UCSD-AML1 (cell line): Measurements from ENCODE around the gene ADK.
"Not testable (repeated sequence)": the region's sequence is repeated elsewhere in the genome, so short reads cannot be mapped to it uniquely, and the experiment has no call there.

Source experiments
- DNase-seq: peaks from one replicate; lab custom pipeline; 2025; ENCODE audit not compliant: unreplicated experiment; lab: John Stamatoyannopoulos, UW

ADK gene

DNA sequence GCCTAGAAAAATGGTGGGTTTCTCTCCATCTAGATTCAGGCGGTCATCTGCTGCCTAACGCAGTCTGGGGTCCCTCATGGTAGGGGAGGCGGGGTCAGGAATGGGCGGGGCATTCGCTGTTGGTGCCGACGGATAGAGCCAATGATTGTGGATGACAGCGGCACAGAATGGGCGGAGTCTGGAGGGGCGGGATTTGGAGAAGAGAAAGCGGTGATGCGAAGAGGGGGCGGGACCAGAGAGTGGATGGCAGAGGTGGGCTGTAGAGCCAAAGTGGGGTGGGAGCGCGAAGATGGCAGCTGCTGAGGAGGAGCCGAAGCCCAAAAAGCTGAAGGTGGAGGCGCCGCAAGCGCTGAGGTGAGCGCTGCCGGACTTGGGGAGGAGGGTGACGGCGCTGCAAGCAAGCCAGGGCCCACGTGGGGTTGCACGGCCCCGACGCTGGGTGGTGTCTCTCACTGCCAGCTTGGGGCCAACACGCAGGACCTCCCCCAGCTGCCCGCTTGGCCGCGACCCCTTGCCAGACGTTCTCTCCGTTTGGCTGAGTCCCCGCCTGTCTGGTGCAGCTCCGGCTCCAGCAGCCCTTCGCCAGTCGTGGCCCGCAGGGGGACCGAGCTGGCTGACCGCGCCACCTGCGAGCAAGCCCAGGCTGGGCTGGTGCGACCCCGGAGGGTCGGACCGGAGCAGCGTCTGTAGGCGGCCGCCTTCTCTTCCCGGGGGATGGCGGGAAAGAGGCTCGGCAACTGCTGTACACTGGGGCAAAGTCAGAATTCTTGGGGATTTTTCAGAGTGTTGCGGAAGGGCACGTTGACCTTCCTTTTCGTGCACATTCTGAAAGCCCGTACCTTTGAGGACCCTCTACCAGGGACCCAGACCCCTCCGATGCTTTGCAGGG is at the start of gene ADK:
Gene ADK (plus strand): TSS at position 232 of the 889 bp plus-strand sequence. CDS start 58 bp downstream, at position 290.
- peak; percentile 99 for DNase-seq

DNA sequence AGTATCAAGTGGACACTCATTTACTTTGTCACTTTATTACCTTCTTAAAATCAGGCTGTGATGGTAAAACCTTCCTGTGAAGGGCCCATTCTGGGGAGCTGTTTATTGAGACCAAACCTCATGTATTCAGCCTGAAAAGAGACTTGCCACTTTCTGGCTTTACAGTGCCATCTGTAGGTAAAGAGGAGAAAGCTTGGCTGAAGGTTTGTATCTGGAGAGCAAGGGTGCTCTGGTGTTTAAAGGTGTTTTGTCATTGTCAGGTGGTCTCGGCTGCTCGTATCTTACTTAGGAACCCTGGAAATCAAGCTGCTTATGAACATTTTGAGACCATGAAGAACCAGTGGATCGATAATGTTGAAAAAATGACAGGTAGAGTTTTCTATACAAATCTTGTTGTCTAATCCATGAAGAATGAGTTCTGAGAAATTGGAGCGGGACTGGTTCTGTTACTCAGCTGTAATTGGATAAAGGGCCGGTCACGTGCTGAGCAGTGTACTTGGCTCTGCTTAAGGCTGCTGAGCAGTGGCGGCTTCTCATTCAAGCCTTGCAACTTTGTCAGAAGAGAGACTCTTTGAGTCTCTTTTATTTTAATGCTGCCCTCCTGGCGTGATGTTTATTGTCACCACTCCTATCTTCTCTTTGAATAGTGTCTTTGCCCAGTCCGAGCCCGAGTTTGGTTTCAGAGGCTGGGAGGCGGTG is 47.3 kb upstream of the ADK start:
- DNase-seq: no peak

DNA sequence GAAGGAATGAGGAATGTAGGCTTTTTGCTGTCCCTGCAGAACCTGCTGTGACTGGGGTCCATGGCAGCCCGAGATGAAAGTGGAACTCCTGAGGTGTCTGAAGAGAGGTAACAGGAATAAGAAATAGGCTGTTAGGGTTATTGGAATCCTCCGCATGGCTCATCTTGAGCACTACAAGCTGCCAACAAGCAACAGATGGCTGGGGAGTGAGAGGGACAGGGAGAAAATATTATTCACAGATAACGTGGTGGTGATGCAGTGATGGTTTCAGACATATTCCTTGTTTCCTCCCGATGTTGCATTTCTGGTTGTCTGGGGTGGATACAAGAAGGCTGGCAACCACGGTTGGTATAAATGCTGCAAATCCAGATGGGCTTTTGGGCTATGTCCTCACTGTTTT is 46.5 kb upstream of the ADK start:
- no peak for DNase-seq

DNA sequence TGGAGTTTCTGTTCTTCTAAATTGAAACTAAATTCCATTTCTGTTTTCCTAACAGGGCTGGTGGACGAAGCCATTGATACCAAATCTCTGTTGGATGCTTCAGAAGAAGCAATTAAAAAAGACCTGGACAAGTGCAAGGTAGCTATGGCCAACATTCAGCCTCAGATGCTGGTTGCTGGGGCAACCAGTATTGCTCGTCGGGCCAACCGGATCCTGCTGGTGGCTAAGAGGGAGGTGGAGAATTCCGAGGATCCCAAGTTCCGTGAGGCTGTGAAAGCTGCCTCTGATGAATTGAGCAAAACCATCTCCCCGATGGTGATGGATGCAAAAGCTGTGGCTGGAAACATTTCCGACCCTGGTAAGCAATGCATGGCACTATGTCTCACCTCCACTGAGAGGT is 46.0 kb upstream of the ADK start:
- DNase-seq: no peak

DNA sequence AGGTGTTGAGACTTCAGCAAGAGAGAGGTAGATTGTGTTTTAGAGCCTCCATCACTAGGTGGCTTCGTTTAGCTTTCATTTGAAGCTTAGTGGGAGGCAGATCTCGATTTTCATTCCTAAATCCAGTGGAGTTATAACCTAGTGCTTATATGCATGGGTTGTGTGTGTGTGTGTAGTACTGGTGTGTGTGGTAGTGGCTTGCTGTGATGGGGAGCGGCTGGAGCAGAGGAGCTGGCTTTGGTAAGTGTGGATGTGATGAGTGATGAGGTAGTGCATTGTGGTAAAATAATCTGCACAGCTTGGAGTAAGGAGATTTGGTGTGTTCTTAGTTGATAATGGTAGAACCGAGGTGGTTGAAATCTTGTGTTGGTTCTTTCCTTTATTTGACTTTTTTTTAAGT is 43.6 kb upstream of the ADK start:
- no peak for DNase-seq

DNA sequence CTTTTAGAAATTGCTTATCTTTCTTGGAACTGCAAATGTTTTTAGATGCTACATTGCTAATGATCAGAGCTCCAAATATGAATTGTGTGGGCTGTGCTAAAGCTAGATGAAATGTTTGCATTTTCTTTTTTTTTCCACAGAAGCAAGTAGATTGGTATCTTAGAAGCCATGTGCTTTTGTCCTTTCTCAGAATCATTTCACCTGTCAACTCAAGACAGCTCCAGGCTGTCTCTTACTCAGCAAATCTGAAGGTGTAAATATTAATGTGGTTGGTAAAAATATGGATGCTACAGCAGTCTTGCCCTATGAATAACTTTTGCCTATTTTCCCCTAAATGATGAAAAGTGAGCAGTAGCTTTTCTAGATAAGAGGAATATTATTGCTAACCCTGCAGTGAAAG is 41.6 kb upstream of the ADK start:
- DNase-seq: no peak

DNA sequence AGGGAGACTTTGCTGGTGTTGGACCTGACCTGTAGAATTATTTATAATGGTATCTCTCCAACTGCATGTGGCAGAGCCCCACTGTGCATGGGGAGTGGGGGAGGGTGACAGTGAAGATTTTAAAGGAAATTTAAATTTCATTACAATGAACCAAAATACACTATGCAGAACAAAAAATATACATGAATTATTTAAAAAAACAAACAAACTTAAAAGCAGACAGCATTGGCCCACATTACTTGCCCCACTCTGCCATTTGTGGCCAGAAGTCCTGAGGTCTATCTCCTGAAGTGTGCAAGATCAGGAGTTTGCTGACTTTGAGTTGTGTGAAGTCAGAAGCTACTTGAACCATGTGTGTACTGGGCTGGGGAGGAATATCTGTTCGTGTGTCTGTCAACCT is 40.9 kb upstream of the ADK start:
- no peak for DNase-seq

DNA sequence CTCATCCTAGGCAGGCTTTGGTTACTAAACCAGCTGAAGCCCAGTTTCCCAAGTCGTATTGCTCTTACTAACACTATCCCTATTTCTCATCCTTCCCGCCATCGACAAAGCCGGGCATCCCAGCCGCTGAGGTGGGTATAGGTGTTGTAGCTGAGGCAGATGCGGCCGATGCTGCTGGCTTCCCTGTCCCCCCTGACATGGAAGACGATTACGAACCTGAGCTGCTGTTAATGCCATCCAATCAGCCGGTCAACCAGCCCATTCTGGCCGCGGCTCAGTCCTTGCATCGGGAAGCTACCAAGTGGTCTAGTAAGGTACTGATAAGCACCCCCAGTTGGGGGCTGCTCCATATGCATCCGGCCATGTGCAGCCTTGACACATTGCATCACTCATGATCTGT is 39.2 kb upstream of the ADK start:
- no peak for DNase-seq

DNA sequence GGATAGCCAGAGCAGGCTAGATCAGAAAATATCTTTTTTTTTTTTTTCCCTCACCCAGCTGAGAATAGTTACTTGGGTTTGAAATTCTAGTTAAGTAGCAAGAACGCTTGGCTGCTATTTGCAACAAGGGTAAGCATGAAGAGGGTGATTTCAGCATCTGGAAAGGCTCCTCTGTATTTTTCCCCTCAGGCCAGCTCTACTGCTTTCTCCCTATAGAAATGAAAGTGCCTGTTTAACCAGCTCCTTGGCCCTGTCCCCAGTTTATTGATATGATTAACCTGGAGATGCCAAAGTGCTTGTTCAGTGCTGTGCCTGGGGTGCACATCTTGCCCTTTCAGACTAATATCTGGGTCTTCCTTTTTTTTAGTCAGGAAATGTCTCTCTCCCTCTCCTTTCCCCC is 37.5 kb upstream of the ADK start:
- no peak for DNase-seq

DNA sequence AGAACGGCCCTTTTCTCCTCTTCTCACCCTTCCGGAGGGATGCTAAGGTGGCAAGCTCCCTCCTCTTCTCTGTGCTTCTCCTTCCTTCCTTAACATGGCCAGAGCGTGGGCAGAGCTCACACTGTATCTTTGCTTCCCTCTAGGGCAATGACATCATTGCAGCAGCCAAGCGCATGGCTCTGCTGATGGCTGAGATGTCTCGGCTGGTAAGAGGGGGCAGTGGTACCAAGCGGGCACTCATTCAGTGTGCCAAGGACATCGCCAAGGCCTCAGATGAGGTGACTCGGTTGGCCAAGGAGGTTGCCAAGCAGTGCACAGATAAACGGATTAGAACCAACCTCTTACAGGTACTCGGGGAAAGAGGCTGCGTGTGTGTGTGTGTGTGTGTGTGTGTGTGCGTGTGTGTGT is 37.0 kb upstream of the ADK start:
- DNase-seq: no peak

DNA sequence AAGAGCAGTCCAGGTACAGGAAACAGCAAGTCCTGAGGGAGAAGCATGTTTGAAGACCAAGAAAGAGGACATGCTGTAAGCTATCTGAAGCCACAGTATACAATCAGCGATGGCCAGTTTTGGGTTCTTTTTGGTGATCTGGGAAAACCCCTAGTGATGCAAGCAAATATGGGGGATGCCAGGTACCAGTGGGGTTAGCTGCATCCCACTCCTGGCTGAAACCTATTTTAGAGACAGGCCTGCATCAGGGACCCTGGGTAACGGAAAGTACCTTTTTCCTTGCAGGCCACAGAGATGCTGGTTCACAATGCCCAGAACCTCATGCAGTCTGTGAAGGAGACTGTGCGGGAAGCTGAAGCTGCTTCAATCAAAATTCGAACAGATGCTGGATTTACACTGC is 33.3 kb upstream of the ADK start:
- DNase-seq: no peak

DNA sequence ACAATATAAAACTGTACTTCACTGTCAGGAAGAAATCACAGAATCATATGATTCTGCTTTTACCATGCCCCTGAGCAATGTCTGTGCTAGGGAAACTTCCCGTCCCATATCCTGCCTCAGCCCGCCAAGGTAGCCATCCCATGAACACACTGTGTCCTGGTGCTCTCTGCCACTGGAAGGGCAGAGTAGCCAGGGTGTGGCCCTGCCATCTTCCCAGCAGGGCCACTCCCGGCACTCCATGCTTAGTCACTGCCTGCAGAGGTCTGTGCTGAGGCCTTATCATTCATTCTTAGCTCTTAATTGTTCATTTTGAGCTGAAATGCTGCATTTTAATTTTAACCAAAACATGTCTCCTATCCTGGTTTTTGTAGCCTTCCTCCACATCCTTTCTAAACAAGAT is 32.2 kb upstream of the ADK start:
- DNase-seq: no peak

DNA sequence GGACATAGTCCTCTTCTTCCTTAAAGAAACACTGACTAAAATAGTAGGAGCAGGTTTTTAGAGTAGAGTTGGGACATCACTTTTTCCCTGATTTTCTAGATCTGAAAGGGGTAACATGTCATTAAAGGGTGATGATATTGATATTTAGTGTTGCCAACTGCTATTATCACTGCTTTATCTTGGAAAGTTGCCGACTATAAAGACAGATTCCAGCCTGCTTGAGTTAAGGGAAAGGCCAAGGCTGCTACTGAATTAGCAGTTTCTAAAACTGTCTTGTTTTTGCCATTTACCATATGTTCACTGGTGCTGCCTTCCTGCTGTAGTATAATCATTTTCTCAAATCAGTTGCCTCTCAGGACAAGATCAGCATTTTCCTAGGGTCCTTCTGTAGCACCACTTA is 30.1 kb upstream of the ADK start:
- DNase-seq: no peak

DNA sequence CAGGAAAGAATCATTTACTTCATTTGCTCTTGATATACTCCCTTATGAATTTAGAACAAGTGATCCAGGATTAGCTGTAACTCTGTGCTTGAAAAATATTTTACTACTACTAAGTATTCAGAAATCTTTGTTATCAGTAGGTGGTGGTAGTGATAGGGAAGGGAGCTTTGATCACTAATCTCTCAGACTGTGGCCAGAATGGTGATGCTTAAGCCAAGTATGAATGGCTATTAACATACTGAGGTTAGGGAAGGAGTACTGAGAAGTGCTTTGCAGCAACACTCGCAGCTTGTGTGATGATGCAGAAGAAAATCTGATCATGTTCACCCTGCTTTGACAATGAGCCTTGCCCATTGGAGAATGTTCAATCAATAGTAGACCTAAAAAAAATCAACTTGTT is 29.7 kb upstream of the ADK start:
- no peak for DNase-seq

DNA sequence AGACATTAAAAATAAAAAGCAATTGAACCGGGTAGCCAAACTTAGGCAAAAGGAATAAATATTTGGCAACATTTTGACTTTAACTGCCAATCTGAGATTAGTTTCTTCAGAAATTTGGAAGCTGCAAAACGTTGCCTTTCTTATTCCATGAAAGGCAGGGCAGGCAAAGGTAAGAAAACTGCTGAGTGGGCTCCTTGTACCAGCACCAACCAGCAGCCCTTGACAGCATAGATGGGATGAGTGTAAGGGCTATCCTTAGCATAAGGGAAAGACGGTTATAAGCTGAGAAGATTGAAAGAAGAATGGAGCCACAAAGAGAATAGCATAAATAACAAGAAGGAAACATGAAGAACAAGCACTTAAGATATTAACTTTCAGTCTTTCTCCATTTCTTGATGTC is 29.0 kb upstream of the ADK start:
- DNase-seq: no peak

DNA sequence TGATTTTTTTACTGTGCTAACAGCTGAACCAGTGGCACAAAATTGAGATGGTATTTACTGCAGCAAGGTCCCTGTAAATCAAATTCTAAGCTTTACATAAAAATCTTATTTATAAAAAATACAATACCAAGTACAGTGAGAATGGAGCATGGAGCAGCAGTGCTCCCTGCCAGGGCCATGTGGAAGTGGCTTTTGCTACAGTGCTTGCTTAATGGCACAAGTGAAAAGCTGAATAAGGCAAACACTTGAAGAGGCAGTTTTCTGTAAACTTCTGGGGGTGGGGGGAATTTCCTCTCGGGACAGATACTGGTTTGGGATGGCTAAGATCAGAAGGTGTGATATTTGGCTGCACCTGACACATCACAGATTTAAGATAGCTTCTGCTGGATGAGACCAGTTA is 27.9 kb upstream of the ADK start:
- DNase-seq: no peak

DNA sequence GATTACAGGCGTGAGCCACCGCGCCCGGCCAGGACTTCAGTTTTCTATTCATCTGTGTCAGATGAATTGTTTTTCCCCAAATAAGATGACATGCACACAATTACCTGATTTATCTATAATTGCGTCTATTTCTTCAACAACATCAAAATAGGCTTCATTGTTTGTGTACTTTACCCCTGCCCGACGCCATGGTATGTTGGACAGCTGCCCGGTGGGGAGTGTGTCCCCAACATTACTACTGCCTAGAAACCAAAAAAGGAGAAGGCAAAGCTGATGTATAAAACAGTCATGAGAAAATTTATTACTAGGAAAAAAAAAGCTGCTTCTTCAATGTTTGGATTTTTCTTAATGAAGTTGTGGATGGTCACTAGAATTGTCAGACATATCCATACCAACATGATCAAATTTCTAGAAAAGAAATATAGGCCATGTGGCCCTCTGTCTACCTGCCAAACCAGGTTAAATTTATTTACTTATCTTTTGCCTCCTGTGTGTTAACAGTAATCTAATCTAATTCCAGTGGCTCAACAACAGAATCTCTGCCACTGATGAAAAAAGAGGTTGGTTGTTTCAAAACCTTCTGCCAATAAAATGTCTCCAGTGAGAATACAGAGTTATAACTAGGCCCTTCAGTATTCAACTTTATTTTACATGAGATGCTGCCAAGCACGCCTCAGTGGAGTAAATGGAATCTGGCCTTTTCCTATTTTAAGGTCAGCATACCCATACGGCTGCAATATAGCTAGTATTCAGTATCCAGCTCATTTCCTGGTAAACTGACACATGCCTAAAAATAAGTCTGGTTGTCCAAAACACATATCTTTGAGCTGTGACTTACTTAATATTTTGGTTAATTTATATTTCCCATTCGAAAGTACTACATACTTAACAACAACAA is 16.8 kb upstream of the ADK start:
- DNase-seq: no peak

DNA sequence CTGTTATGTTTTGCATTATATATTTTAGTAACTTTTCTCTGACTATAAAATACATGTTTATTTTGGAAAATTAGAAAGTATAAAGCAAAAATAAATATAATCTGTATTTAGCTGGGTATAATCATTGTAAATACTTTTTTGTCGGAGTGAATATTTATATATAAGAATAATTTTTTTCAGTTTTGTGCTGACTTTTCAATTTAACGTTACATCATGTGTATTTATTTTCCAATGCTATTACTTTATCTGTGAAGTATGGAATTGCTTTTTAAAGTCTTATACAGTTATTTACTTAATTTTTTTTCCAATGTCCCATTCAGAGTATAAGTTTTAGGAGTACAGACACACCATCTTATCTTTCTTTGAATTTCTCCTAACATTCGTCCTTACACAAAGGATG is 15.6 kb upstream of the ADK start:
- DNase-seq: no peak

DNA sequence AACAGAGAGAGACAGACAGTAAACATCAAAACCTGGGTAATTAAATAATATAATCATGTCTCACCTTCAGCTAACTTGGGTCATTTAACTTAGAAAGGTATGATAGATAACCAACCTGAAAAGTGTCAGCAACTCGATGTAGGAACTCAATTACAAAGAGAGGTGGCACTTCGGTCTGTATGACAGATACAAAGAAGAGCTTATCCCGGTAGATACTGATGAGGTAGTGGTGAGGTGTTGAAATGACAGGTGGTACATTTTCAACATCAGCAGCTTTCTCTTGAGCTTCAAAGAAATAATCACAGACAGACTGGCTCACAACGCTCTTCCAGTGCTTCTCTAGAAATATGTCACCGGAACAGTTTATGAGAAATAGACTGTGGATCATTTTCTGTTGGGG is 13.0 kb upstream of the ADK start:
- no peak for DNase-seq

DNA sequence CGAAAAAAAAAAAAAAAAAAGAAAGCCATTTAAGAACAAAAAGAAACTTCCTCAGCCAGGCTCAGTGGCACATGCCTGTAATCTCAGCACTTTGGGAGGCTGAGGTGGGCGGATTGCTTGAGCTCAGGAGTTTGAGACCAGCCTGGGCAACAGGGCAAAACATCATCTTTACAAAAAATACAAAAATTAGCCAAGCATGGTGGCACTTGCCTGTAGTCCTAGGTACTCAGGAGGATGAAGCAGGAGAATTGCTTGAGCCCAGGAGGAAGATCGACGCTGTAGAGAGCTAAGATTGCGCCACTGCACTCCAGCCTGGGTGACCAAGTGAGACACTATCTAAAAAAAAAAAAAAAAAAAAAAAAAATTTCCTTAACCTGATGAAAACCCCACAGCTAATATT is 12.4 kb upstream of the ADK start:
- not testable (repeated sequence) for DNase-seq

DNA sequence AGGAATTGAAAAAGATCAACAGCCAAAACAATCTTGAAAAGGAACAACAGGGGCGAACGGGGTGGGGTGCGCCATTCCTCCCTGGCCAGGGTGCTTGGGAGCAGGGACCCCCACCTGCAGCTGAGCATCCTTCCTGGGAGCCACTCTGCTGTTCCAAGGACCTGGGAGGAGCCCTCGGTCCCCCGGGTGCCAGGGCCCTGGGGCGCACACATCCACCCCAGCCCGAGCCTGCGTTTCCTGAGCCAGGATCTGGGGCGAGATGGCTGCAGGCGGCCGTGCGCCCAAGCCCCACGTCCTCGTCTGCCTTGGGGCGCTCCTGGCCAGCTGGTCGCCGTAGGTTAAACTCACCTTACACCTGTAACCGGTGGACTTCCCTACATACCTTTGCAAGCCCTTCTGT is 11.0 kb upstream of the ADK start:
- DNase-seq: no peak

DNA sequence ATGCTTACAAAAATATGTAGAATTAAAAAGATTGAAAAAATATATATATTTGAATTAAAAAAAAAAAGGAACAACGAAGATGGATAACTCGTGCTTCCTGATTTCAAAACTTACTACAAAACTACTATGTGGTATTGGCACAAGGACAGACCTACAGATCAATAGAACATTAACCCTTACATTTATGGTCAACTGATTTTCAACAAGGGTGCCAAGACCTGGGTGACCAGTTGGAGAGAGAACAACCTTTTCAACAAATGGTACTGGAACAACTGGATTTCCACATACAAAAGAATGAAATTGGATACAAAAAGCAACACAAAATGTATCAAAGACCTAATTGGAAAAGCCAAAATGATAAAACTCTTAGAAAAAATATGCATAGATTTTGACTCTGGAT is 10.5 kb upstream of the ADK start:
- DNase-seq: no peak
